ENCODE data around the gene PTPRN2. TPM values are rescaled to one million over a fixed set of nuclear protein-coding genes. Genes with fewer than 3 reads are reported as not detected.

Gene PTPRN2
- total and polyA plus RNA-seq, 2 donors (not counting 1 experiment from before 2014, with no cell fraction given): 0.54 to 1.2 TPM

DNA sequence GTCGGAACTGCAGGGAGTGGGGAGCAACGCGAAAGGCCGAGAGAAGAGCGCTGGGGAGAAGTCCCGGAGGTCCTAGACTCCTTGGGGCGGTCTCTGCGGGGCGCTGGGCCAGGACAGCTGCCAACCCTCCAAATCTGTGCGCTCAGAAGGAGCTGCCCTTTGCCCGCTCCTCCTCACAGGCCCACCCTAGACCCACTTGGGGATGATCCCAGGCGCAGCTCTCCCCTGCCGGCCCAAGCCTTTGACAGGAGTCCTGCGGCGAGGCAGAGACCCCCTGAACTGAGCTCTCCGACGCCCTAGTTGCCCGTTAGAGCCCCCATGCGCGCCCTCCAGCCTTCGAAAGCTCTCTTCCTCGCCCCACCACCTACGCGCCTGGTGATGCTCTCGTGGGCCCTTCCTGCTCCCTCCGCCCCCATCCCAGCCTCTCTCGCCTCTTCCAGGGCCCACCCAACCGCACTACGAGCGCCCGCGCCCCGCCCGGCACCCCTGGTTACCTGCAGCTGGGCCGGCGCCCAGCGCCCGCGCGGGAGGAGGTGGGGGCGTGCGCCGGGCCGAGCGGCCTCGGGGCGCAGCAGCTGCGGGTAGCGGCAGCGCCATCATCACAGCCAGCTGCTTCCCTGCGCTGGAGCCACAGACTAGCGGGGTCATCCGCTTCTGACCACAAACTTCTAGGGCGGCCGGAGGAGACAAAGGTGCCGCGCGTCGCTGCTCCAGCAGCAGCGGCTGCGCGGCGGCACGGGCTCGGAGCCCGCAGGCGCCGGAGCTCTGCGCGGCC is 897.4 kb downstream of the PTPRN2 start:
- Histone ChIP-seq H3K9me3 (ENCODE audit: control insufficient read depth, insufficient read depth, low read depth, low read length) (no peaks in the 10 kb centered on the region), H2AFZ (ENCODE audit: low read length) (no peak overlapping the region), H3K9ac (ENCODE audit: insufficient read depth, low read length) (no peak overlapping the region), H3K36me3 (ENCODE audit: control insufficient read depth, insufficient read depth, low read length) (no peaks in the 10 kb centered on the region), H4K20me1 (ENCODE audit: control insufficient read depth, extremely low read depth, insufficient read depth, low read length) (no peaks in the 10 kb centered on the region), H3K4me1 (ENCODE audit: control insufficient read depth, extremely low read depth, insufficient read depth, low read length) (no peaks in the 10 kb centered on the region), H3K4me3 (replicated peaks in 1 of 4; ENCODE audit: control extremely low read depth in 1 of 4, insufficient read depth in 1 of 4, low read depth in 3 of 4, low read length in 4 of 4) (peak overlapping the region in 2 of 4 experiments; percentile 2 to 53), H3K27ac (ENCODE audit: insufficient read depth, low read length) (no peak overlapping the region), H3K79me2 (ENCODE audit: control insufficient read depth, insufficient read depth, low read length) (no peaks in the 10 kb centered on the region), H3K4me2 (ENCODE audit: extremely low read depth, insufficient read depth, low read length) (no peak overlapping the region), H3K27me3 (ENCODE audit: control insufficient read depth, insufficient read depth, low read length) (peaks cover 4% of the 10 kb centered on the region)
- peak in 1 of 2 donors; percentile 69 for DNase-seq (ENCODE audit: low read depth in 2 of 2)
- TF ChIP-seq, protein P1, sequence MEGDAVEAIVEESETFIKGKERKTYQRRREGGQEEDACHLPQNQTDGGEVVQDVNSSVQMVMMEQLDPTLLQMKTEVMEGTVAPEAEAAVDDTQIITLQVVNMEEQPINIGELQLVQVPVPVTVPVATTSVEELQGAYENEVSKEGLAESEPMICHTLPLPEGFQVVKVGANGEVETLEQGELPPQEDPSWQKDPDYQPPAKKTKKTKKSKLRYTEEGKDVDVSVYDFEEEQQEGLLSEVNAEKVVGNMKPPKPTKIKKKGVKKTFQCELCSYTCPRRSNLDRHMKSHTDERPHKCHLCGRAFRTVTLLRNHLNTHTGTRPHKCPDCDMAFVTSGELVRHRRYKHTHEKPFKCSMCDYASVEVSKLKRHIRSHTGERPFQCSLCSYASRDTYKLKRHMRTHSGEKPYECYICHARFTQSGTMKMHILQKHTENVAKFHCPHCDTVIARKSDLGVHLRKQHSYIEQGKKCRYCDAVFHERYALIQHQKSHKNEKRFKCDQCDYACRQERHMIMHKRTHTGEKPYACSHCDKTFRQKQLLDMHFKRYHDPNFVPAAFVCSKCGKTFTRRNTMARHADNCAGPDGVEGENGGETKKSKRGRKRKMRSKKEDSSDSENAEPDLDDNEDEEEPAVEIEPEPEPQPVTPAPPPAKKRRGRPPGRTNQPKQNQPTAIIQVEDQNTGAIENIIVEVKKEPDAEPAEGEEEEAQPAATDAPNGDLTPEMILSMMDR (conservative IDR thresholded peaks at IDR 0.05 in 1 of 2, IDR thresholded peaks at IDR 0.05 in 1 of 2; ENCODE audit: low read depth in 1 of 2, low read length in 2 of 2): no peak
- TF ChIP-seq EZH2 (IDR thresholded peaks at IDR 0.05; ENCODE audit: low read length, missing control alignments): no peak

DNA sequence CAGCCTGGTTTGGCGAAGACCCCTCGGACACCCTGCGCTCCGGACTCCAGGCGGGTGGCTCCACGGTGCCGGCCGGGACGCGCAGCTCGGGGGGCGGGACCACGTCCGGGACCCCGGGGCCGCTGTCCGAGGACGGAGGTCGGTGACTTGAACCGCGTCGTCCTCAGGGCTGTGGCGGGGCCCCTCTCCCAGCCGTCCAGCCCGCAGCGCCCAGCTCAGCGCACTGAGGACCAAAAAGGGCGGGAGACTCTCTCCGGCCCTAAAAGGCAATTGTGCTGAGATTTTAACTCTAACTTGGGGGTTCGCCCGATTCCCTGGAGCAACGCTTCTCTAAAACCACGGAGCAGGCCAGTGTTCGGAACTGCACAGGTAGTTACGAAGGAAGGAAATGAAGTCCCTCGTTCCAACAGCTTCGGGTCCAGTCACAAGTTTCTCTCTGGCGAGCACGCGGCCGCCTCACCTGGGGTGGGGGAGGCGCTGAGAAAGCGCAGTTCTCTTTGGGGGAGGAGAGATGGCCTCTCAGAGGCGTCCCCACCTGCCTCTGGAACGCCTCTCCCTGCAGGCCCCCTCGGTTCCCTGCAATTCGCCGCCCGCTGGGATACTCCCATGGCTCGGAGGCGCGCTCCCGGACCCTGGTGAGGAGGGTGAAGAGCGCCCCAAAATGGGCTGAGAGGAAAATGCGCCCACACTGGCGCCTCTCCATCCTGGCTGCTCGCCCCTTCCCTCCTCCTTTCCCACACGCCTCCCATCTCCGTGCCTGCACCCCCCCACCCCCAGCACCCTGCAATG is 898.2 kb downstream of the PTPRN2 start:
- H3K36me3 ChIP-seq (ENCODE audit: control insufficient read depth, insufficient read depth, low read length): no peaks in the 10 kb centered on the region
- no peak overlapping the region for H3K4me2 ChIP-seq (ENCODE audit: extremely low read depth, insufficient read depth, low read length)
- H3K4me1 ChIP-seq (ENCODE audit: control insufficient read depth, extremely low read depth, insufficient read depth, low read length): no peaks in the 10 kb centered on the region
- no peaks in the 10 kb centered on the region for H3K79me2 ChIP-seq (ENCODE audit: control insufficient read depth, insufficient read depth, low read length)
- H4K20me1 ChIP-seq (ENCODE audit: control insufficient read depth, extremely low read depth, insufficient read depth, low read length): no peaks in the 10 kb centered on the region
- peaks cover 4% of the 10 kb centered on the region for H3K27me3 ChIP-seq (ENCODE audit: control insufficient read depth, insufficient read depth, low read length)
- peak overlapping the region in 1 of 4 experiments; percentile 53 for H3K4me3 ChIP-seq (replicated peaks in 1 of 4; ENCODE audit: control extremely low read depth in 1 of 4, insufficient read depth in 1 of 4, low read depth in 3 of 4, low read length in 4 of 4)
- H2AFZ ChIP-seq (ENCODE audit: low read length): no peak overlapping the region
- H3K9ac ChIP-seq (ENCODE audit: insufficient read depth, low read length): no peak overlapping the region
- no peaks in the 10 kb centered on the region for H3K9me3 ChIP-seq (ENCODE audit: control insufficient read depth, insufficient read depth, low read depth, low read length)
- DNase-seq (ENCODE audit: low read depth in 2 of 2): peak in 1 of 2 donors; percentile 20
- TF ChIP-seq EZH2 (IDR thresholded peaks at IDR 0.05; ENCODE audit: low read length, missing control alignments): no peak
- TF ChIP-seq, protein P1 (conservative IDR thresholded peaks at IDR 0.05 in 1 of 2, IDR thresholded peaks at IDR 0.05 in 1 of 2; ENCODE audit: low read depth in 1 of 2, low read length in 2 of 2): no peak
- no peak overlapping the region for H3K27ac ChIP-seq (ENCODE audit: insufficient read depth, low read length)

DNA sequence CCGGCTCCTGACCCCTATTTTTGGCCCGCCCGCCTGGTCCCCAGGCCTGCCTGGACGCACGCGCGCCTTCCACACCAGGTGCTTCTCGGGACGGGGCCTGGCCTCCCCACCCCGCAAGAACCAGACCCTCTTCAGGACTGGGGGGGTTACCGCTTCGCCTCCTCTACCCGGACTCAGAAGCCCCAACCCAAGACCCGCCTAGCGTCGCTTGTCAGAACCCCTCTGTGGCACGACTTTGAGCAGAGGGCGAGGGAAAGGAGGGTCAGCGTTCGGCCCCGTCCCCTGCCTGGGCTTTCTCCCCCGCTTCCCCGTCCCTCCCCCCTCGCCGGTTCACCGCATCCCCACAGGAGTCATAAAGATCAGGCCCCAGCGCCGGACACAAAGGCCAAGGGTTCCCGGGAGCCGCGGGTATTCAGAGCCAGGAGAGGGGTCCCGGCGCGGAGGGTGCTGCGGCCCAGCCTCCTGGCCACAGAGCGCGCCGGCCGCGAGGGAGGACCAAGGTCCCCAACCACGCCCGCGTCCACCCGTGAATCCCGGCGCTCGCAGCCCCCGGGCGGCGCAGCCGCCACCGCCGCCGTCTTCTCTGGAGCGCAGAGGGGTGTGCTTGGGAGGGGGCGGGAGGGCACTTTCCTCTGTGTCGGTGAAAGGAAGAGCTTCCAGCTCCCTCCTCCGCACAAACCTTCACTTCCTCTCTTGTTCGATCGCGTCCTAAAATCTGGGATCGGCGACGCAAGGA is 898.9 kb downstream of the PTPRN2 start:
- no peaks in the 10 kb centered on the region for H3K4me1 ChIP-seq (ENCODE audit: control insufficient read depth, extremely low read depth, insufficient read depth, low read length)
- no peaks in the 10 kb centered on the region for H3K36me3 ChIP-seq (ENCODE audit: control insufficient read depth, insufficient read depth, low read length)
- H3K4me2 ChIP-seq (ENCODE audit: extremely low read depth, insufficient read depth, low read length): no peak overlapping the region
- DNase-seq (ENCODE audit: low read depth in 2 of 2): no peak
- no peak overlapping the region for H3K4me3 ChIP-seq (replicated peaks in 1 of 4; ENCODE audit: control extremely low read depth in 1 of 4, insufficient read depth in 1 of 4, low read depth in 3 of 4, low read length in 4 of 4)
- H2AFZ ChIP-seq (ENCODE audit: low read length): no peak overlapping the region
- peaks cover 4% of the 10 kb centered on the region for H3K27me3 ChIP-seq (ENCODE audit: control insufficient read depth, insufficient read depth, low read length)
- TF ChIP-seq, protein P1 (conservative IDR thresholded peaks at IDR 0.05 in 1 of 2, IDR thresholded peaks at IDR 0.05 in 1 of 2; ENCODE audit: low read depth in 1 of 2, low read length in 2 of 2): no peak
- TF ChIP-seq EZH2 (IDR thresholded peaks at IDR 0.05; ENCODE audit: low read length, missing control alignments): no peak
- H3K9me3 ChIP-seq (ENCODE audit: control insufficient read depth, insufficient read depth, low read depth, low read length): no peaks in the 10 kb centered on the region
- H3K79me2 ChIP-seq (ENCODE audit: control insufficient read depth, insufficient read depth, low read length): no peaks in the 10 kb centered on the region
- H4K20me1 ChIP-seq (ENCODE audit: control insufficient read depth, extremely low read depth, insufficient read depth, low read length): no peaks in the 10 kb centered on the region
- no peak overlapping the region for H3K27ac ChIP-seq (ENCODE audit: insufficient read depth, low read length)
- no peak overlapping the region for H3K9ac ChIP-seq (ENCODE audit: insufficient read depth, low read length)

Data from fibroblast of lung (primary cell).